Adrenal gland (tissue), 12 donors: Measurements from ENCODE around the gene MIA3. TPM values are rescaled to one million over a fixed set of nuclear protein-coding genes. Genes with fewer than 3 reads are reported as not detected.

Experiments
- DNase-seq, 7 donors: peaks; one replicate each; pipeline ENCODE4 v3.0.0-alpha.2; 2019 to 2020
- H3K27ac ChIP-seq, 5 donors: fragments of 200-600 bp; sonication (generic) in 4 of 5; 1 replicate in 3 of 5; 2 replicates in 2 of 5; pipeline versions ENCODE4 v1.5.1 to v1.8.0; 2016 to 2020; ENCODE audit warnings: mild to moderate bottlenecking in 1 of 5
- H3K27me3 ChIP-seq: fragments of 200-600 bp; 2 replicates; pipeline ENCODE4 v1.8.0; 2021
- H3K36me3 ChIP-seq, 2 donors: fragments of 200-600 bp; replicated peaks in 1 of 2; 1 replicate in 1 of 2; 2 replicates in 1 of 2; pipeline versions ENCODE4 v1.5.1 to v1.8.0; 2018 to 2022
- H3K4me1 ChIP-seq, 2 donors: fragments of 200-600 bp; replicated peaks in 1 of 2; 1 replicate in 1 of 2; 2 replicates in 1 of 2; pipeline versions ENCODE4 v1.5.1 to v1.8.0; 2018 to 2021
- H3K4me3 ChIP-seq, 4 donors: fragments of 200-600 bp; sonication (generic) in 3 of 4; one replicate each; pipeline ENCODE4 v1.5.1; 2016 to 2018
- H3K9me3 ChIP-seq, 3 donors: fragments of 200-600 bp; sonication (generic) in 1 of 3; replicated peaks in 1 of 3; 1 replicate in 2 of 3; 2 replicates in 1 of 3; pipeline versions ENCODE4 v1.5.1 to v1.8.0; 2016 to 2021
- POLR2A ChIP-seq, 2 donors: fragments of 450-650 bp; IDR thresholded peaks; one replicate each; pipeline ENCODE4 v1.6.1; 2017; ENCODE audit warnings: antibody characterized with exemption in 2 of 2, mild to moderate bottlenecking in 2 of 2, moderate library complexity in 1 of 2
- WGBS, 4 donors: extraction: QIAGEN DNeasy Blood & Tissue Kit in 2 of 4; methylation state at CpG; one replicate each; pipeline versions ENCODE4 v1.1.5 to v1.1.7; 2013 to 2017; 5-methylcytosine and 5-hydroxymethylcytosine counted together
- intact Hi-C, 2 donors: fragments of 100-400 bp; cut with DNase I; formaldehyde crosslinking; loops; one replicate each; pipeline versions ENCODE4 v1.14.1 to v1.15.0; 2022 to 2023
- polyA plus RNA-seq, 3 donors: library from polyadenylated mRNA; stranded (reverse); fragments of 200-250 nt in 2 of 3; fragments of 350-450 nt in 1 of 3; fragmentation: Illumina TruSeq in 1 of 3; extraction: RNeasy Lipid Tissue Mini Kit (QIAGEN cat#74804) in 1 of 3; gene quantifications; one replicate each; pipeline ENCODE4 v1.2.3, GENCODE V29; 2013 to 2014
- total RNA-seq, 9 donors: library from RNA; depleted of rRNA in 4 of 9; stranded (reverse); fragments of >200 nt in 4 of 9; fragments of 120-200 nt in 1 of 9; fragmentation: NEBNext Ultra II Directional in 1 of 9; extraction: Animal tissue kit (Norgen Biotek cat#: 25700) in 1 of 9; gene quantifications; one replicate each; pipeline versions ENCODE4 v1.1.0 to v1.2.4, GENCODE V29; 2013 to 2023
- TF ChIP-seq, protein P1 (sequence below), 6 experiments: fragments of 450-650 bp in 4 of 6; fragments of 200-600 bp in 2 of 6; sonication (generic) in 1 of 6; IDR thresholded peaks; 1 replicate in 5 of 6; 2 replicates in 1 of 6; pipeline versions ENCODE4 v1.5.1 to v1.8.0; 2016 to 2021; ENCODE audit warnings: antibody characterized with exemption in 6 of 6, mild to moderate bottlenecking in 2 of 6, moderate library complexity in 1 of 6
- donor health status: healthy with polysubstance abuse.
- donor health status: Bipolar disorder and iron deficiency.
- donor health status: DM: yes; HTN: yes; CAD: no.
- donor health status: DM: no; HTN: no; CAD: no.
- donor health status: DM: no; HTN: no; CAD: no.
- donor health status: DM: yes; HTN: yes; CAD: no.

MIA3 gene
- total and polyA plus RNA-seq, 12 donors: 33.1 to 146 (median 65.9) TPM

DNA sequence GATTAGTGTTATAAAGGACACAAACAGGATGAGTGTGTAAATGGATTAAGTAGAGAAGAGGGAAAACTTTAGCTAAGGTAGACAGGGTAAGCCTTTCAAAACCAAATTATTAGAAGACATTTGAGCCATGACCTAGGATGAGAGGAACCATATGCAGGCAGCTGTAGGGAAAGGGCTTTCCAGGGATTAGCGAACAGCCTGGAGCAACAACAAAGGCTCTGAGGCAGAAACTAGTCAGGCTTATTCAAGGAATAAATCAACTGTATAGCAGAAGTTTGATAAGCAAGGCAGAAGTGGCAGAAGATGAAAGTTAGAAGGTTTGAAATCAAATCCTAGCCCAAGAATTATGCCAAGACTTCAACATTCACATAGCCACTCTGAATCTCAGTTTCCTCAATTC lies 73.1 kb downstream of the MIA3 start:
- no peak for DNase-seq
- H3K36me3 ChIP-seq: peaks cover 0 to 14% of the 10 kb centered on the region in 2 donors
- H3K27me3 ChIP-seq: no peaks in the 10 kb centered on the region
- TF ChIP-seq, protein P1, sequence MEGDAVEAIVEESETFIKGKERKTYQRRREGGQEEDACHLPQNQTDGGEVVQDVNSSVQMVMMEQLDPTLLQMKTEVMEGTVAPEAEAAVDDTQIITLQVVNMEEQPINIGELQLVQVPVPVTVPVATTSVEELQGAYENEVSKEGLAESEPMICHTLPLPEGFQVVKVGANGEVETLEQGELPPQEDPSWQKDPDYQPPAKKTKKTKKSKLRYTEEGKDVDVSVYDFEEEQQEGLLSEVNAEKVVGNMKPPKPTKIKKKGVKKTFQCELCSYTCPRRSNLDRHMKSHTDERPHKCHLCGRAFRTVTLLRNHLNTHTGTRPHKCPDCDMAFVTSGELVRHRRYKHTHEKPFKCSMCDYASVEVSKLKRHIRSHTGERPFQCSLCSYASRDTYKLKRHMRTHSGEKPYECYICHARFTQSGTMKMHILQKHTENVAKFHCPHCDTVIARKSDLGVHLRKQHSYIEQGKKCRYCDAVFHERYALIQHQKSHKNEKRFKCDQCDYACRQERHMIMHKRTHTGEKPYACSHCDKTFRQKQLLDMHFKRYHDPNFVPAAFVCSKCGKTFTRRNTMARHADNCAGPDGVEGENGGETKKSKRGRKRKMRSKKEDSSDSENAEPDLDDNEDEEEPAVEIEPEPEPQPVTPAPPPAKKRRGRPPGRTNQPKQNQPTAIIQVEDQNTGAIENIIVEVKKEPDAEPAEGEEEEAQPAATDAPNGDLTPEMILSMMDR (IDR thresholded peaks at IDR 0.05): no peak
- TF ChIP-seq POLR2A (IDR thresholded peaks at IDR 0.05): no peak
- no peaks in the 10 kb centered on the region for H3K4me1 ChIP-seq
- WGBS, 4 donors: 78 to 93% (median 89%) methylated on average over 1 of the region's 1 CpG
- intact Hi-C loops: no loop called here
- no peaks in the 10 kb centered on the region for H3K9me3 ChIP-seq
- H3K4me3 ChIP-seq: no peak overlapping the region
- H3K27ac ChIP-seq: no peak overlapping the region

DNA sequence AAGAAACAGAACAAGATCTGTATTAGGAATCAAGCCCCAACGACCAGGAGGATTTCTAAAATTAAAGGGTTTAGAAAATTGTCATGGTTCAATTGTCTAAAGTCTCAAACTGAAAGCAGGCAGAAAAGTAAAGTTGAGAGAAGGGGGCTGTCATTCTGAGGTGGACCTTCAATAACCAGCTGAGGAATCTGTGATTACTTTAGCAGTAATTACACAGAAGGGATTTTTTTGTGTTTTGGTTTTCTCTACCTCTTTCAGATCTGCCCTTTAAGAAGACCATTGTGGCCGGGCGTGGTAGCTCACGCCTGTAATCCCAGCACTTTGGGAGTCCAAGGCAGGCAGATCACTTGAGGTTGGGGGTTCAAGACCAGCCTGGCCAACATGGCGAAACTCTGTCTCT lies 77.0 kb downstream of the MIA3 start:
- no peaks in the 10 kb centered on the region for H3K9me3 ChIP-seq
- no peak overlapping the region for H3K27ac ChIP-seq
- H3K36me3 ChIP-seq: peaks cover 0 to 4% of the 10 kb centered on the region in 2 donors
- TF ChIP-seq POLR2A (IDR thresholded peaks at IDR 0.05): no peak
- TF ChIP-seq, protein P1 (IDR thresholded peaks at IDR 0.05): no peak
- DNase-seq: no peak
- intact Hi-C loops: no loop called here
- 90 to 95% (median 92%) methylated on average over 5 of the region's 5 CpGs for WGBS, 4 donors
- H3K27me3 ChIP-seq: no peaks in the 10 kb centered on the region
- H3K4me3 ChIP-seq: no peak overlapping the region
- no peaks in the 10 kb centered on the region for H3K4me1 ChIP-seq

DNA sequence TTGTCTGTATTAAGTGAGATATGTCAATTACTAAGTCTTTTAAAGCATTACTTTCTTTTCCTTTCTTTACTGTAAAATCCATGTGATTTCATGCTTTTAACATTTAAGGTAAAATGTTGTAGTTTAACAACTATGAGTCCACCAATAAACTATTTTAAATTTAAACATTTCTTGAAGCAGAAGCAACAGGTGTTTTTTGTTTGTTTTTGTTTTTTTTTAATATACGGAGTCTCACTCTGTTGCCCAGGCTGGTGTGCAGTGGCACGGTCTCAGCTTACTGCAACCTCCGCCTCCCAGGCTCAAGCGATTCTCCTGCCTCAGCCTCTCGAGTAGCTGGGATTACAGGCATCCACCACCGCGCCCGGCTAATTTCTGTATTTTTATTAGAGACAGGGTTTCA lies 78.8 kb downstream of the MIA3 start:
- Histone ChIP-seq H3K4me3 (no peak overlapping the region), H3K27ac (no peak overlapping the region), H3K27me3 (no peaks in the 10 kb centered on the region), H3K9me3 (no peaks in the 10 kb centered on the region), H3K36me3 (peaks cover 0 to 10% of the 10 kb centered on the region in 2 donors), H3K4me1 (no peaks in the 10 kb centered on the region)
- DNase-seq: no peak
- 82 to 98% (median 96%) methylated on average over 4 to 8 of the region's 8 CpGs for WGBS, 4 donors
- intact Hi-C loops: no loop called here
- TF ChIP-seq POLR2A (IDR thresholded peaks at IDR 0.05): no peak
- TF ChIP-seq, protein P1 (IDR thresholded peaks at IDR 0.05): no peak

GRCh38 chr1:222697203-222697602 lies 79.3 kb downstream of the MIA3 start:
- WGBS, 4 donors: 82 to 95% (median 87%) methylated on average over 2 of the region's 2 CpGs
- Histone ChIP-seq H3K4me3 (no peak overlapping the region), H3K4me1 (no peaks in the 10 kb centered on the region), H3K9me3 (no peaks in the 10 kb centered on the region), H3K36me3 (peaks cover 0 to 15% of the 10 kb centered on the region in 2 donors), H3K27ac (no peak overlapping the region), H3K27me3 (no peaks in the 10 kb centered on the region)
- TF ChIP-seq POLR2A (IDR thresholded peaks at IDR 0.05): no peak
- TF ChIP-seq, protein P1 (IDR thresholded peaks at IDR 0.05): no peak
- intact Hi-C loops: no loop called here
- DNase-seq: no peak
